ENCODE results near the gene DLGAP4. TPM values are rescaled to one million over a fixed set of nuclear protein-coding genes. Genes with fewer than 3 reads are reported as not detected.

Gene DLGAP4
- total RNA-seq, 1 experiment from 2014 or later = 40.3 TPM

DNA sequence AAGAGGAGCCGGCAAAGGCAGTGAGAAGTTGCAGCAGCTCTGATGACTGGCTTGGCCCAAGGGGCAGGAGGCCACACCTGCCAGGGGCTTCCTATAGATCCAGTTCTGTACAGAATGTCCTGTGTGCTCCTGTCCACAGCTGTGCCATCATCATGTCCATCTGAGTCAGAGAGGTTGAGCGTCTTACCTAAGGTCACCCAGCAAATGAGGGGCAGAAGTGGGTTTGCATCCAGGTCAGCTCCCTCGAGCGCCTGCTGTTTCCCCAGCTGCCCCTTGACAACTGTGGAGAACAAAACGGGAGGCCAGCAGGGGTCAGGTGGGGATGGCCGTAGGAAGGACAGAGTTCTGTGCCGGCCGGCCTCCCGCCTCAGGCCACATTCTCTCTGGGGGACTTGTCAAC, 47.6 kb downstream of the DLGAP4 start:
- Histone ChIP-seq H3K79me2 (ENCODE audit: insufficient read depth, low read length) (no peaks in the 10 kb centered on the region), H2AFZ (ENCODE audit: low read depth, low read length, poor library complexity, severe bottlenecking) (no peak overlapping the region), H4K20me1 (ENCODE audit: insufficient read depth) (no peaks in the 10 kb centered on the region), H3K4me2 (ENCODE audit: low read length) (no peak overlapping the region), H3K27me3 (ENCODE audit: insufficient read depth, low read length) (no peaks in the 10 kb centered on the region), H3K27ac (ENCODE audit: low read depth, low read length) (no peak overlapping the region), H3K4me1 (ENCODE audit: control insufficient read depth in 1 of 2, insufficient read depth in 2 of 2, low read length in 2 of 2) (peaks cover 2 to 6% of the 10 kb centered on the region in 2 experiments; a peak in 1 of 4 replicates), H3K9me3 (ENCODE audit: control insufficient read depth in 1 of 2, insufficient read depth in 1 of 2, low read depth in 1 of 2, low read length in 2 of 2) (no peaks in the 10 kb centered on the region), H3K9ac (ENCODE audit: low read length) (no peak overlapping the region), H3K36me3 (ENCODE audit: control insufficient read depth in 1 of 2, insufficient read depth in 2 of 2, low read length in 2 of 2) (no peaks in the 10 kb centered on the region), H3K9me2 (ENCODE audit: insufficient read depth) (no peaks in the 10 kb centered on the region), H3K4me3 (replicated peaks in 1 of 2; ENCODE audit: low read depth in 1 of 2, low read length in 2 of 2) (no peak overlapping the region)
- TF ChIP-seq, protein P1, sequence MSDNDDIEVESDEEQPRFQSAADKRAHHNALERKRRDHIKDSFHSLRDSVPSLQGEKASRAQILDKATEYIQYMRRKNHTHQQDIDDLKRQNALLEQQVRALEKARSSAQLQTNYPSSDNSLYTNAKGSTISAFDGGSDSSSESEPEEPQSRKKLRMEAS (IDR thresholded peaks at IDR 0.05) = no peak
- TF ChIP-seq, protein P2, sequence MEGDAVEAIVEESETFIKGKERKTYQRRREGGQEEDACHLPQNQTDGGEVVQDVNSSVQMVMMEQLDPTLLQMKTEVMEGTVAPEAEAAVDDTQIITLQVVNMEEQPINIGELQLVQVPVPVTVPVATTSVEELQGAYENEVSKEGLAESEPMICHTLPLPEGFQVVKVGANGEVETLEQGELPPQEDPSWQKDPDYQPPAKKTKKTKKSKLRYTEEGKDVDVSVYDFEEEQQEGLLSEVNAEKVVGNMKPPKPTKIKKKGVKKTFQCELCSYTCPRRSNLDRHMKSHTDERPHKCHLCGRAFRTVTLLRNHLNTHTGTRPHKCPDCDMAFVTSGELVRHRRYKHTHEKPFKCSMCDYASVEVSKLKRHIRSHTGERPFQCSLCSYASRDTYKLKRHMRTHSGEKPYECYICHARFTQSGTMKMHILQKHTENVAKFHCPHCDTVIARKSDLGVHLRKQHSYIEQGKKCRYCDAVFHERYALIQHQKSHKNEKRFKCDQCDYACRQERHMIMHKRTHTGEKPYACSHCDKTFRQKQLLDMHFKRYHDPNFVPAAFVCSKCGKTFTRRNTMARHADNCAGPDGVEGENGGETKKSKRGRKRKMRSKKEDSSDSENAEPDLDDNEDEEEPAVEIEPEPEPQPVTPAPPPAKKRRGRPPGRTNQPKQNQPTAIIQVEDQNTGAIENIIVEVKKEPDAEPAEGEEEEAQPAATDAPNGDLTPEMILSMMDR (IDR thresholded peaks at IDR 0.05 in 2 of 3, conservative IDR thresholded peaks at IDR 0.05 in 1 of 3; ENCODE audit: borderline replicate concordance in 1 of 3, insufficient read depth in 1 of 3, low read depth in 2 of 3, low read length in 2 of 3) = no peak
- TF ChIP-seq SP1 (IDR thresholded peaks at IDR 0.05; ENCODE audit: low read depth) (no peak), ELF1 (IDR thresholded peaks at IDR 0.05; ENCODE audit: borderline replicate concordance, low read depth) (no peak), RAD21 (IDR thresholded peaks at IDR 0.05; ENCODE audit: low read depth) (no peak), ZFX (IDR thresholded peaks at IDR 0.05) (no peak), POLR2A (IDR thresholded peaks at IDR 0.05; ENCODE audit: borderline replicate concordance, extremely low read depth, insufficient read depth, insufficient read length) (no peak), CBX3 (IDR thresholded peaks at IDR 0.05; ENCODE audit: low read depth) (no peak)
- BruUV-seq (replicated peaks) = no TSS peak
- DNase-seq (ENCODE audit: low read depth, low spot score) (no peak), ATAC-seq (no peak)
- CTCF ChIA-PET = no interaction called here
- POLR2A ChIA-PET = no interaction called here
- intact Hi-C loops (cut with micrococcal nuclease) = no loop called here
- RAD21 ChIA-PET (ENCODE audit: low non-redundant PET in 1 of 2, low total read pairs in 2 of 2, uncharacterized antibody in 2 of 2, unreplicated experiment in 2 of 2) = no interaction called here

DNA sequence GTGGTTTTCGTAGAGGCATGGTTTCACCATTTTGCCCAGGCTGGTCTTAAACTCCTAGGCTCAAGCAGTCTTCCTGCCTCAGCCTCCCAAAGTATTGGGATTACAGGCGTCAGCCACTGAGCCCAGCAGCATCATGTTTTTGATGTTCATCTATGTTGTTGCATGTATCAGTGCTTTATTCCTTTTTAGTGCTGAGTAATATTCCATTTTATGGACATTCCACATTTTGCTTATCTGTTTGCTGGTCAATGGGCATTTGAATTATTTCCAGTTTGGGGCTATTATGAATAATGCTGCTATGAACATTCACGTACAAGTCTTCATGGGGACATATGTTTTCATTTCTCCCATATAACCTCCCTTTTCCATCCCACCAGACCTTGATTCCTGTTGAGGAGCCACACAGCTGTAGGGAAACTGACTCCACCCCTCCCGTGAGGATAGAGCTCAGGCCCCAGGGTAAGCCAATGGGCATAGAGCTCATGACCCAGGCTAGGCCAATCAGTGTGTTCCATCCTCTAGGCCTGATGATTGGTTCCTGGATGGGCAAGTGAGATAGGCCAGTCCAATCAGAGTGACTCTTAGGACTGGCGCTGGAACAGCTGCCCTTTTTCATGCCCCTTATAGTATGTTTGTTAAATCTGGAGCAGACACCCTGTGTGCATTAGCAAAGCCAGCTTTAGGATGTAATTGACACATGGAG, 49.5 kb downstream of the DLGAP4 start:
- ChIA-PET RAD21 (ENCODE audit: low non-redundant PET in 1 of 2, low total read pairs in 2 of 2, uncharacterized antibody in 2 of 2, unreplicated experiment in 2 of 2) (no interaction called here), POLR2A (no interaction called here), CTCF (no interaction called here)
- peak; percentile 90 for ATAC-seq
- DNase-seq (ENCODE audit: low read depth, low spot score) = peak; percentile 18
- BruUV-seq (replicated peaks) = no TSS peak
- H3K27me3 ChIP-seq (ENCODE audit: insufficient read depth, low read length) = no peaks in the 10 kb centered on the region
- no peaks in the 10 kb centered on the region for H3K9me2 ChIP-seq (ENCODE audit: insufficient read depth)
- H3K9ac ChIP-seq (ENCODE audit: low read length) = no peak overlapping the region
- no peak overlapping the region for H2AFZ ChIP-seq (ENCODE audit: low read depth, low read length, poor library complexity, severe bottlenecking)
- no peaks in the 10 kb centered on the region for H3K79me2 ChIP-seq (ENCODE audit: insufficient read depth, low read length)
- no peaks in the 10 kb centered on the region for H4K20me1 ChIP-seq (ENCODE audit: insufficient read depth)
- no peak overlapping the region for H3K4me2 ChIP-seq (ENCODE audit: low read length)
- intact Hi-C loops (cut with micrococcal nuclease) = no loop called here
- H3K4me1 ChIP-seq (ENCODE audit: control insufficient read depth in 1 of 2, insufficient read depth in 2 of 2, low read length in 2 of 2) = peaks cover 2 to 6% of the 10 kb centered on the region in 2 experiments; a peak in 1 of 4 replicates
- no peak overlapping the region for H3K4me3 ChIP-seq (replicated peaks in 1 of 2; ENCODE audit: low read depth in 1 of 2, low read length in 2 of 2)
- no peaks in the 10 kb centered on the region for H3K9me3 ChIP-seq (ENCODE audit: control insufficient read depth in 1 of 2, insufficient read depth in 1 of 2, low read depth in 1 of 2, low read length in 2 of 2)
- H3K27ac ChIP-seq (ENCODE audit: low read depth, low read length) = no peak overlapping the region
- no peaks in the 10 kb centered on the region for H3K36me3 ChIP-seq (ENCODE audit: control insufficient read depth in 1 of 2, insufficient read depth in 2 of 2, low read length in 2 of 2)
- no peak for TF ChIP-seq POLR2AphosphoS5 (IDR thresholded peaks at IDR 0.05; ENCODE audit: low read depth, low read length)
- no peak for TF ChIP-seq ELF1 (IDR thresholded peaks at IDR 0.05; ENCODE audit: borderline replicate concordance, low read depth)
- no peak for TF ChIP-seq JUND (IDR thresholded peaks at IDR 0.05)
- TF ChIP-seq, protein P1 (IDR thresholded peaks at IDR 0.05) = no peak
- TF ChIP-seq, protein P3, sequence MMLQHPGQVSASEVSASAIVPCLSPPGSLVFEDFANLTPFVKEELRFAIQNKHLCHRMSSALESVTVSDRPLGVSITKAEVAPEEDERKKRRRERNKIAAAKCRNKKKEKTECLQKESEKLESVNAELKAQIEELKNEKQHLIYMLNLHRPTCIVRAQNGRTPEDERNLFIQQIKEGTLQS (IDR thresholded peaks at IDR 0.05) = no peak
- TF ChIP-seq, protein P4, sequence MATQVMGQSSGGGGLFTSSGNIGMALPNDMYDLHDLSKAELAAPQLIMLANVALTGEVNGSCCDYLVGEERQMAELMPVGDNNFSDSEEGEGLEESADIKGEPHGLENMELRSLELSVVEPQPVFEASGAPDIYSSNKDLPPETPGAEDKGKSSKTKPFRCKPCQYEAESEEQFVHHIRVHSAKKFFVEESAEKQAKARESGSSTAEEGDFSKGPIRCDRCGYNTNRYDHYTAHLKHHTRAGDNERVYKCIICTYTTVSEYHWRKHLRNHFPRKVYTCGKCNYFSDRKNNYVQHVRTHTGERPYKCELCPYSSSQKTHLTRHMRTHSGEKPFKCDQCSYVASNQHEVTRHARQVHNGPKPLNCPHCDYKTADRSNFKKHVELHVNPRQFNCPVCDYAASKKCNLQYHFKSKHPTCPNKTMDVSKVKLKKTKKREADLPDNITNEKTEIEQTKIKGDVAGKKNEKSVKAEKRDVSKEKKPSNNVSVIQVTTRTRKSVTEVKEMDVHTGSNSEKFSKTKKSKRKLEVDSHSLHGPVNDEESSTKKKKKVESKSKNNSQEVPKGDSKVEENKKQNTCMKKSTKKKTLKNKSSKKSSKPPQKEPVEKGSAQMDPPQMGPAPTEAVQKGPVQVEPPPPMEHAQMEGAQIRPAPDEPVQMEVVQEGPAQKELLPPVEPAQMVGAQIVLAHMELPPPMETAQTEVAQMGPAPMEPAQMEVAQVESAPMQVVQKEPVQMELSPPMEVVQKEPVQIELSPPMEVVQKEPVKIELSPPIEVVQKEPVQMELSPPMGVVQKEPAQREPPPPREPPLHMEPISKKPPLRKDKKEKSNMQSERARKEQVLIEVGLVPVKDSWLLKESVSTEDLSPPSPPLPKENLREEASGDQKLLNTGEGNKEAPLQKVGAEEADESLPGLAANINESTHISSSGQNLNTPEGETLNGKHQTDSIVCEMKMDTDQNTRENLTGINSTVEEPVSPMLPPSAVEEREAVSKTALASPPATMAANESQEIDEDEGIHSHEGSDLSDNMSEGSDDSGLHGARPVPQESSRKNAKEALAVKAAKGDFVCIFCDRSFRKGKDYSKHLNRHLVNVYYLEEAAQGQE (IDR thresholded peaks at IDR 0.05; ENCODE audit: low read depth) = no peak
- no peak for TF ChIP-seq FOSL1 (IDR thresholded peaks at IDR 0.05; ENCODE audit: low read depth)
- no peak for TF ChIP-seq EZH2phosphoT487 (IDR thresholded peaks at IDR 0.05; ENCODE audit: borderline replicate concordance)
- no peak for TF ChIP-seq RAD21 (IDR thresholded peaks at IDR 0.05; ENCODE audit: low read depth)
- no peak for TF ChIP-seq SP1 (IDR thresholded peaks at IDR 0.05; ENCODE audit: low read depth)
